ENCODE measurements around the gene C10orf90. TPM values are rescaled to one million over a fixed set of nuclear protein-coding genes. Genes with fewer than 3 reads are reported as not detected.

Gene C10orf90
- total and polyA plus RNA-seq, 2 experiments from 2014 or later: 0.20 TPM; not detected in 1

DNA sequence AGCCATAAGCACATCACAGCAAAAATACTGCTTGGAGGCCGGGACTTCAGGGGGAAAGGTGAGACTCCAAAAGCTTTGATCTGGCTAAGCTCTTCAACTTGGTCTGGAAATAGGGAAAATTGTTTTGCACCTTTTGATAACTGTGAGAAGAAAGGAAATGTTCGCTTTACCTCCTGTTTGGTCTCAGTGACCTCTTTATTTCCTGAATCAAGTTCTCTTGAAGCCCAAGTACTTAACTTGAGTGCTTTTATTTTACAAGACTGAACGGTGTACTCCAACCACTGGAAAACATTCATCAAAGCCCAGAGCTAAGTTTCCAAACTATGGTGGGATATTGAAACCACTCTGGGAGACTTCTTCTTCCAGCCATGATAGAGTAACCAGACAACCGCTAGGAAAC, 5.3 kb downstream of the C10orf90 start:
- Histone ChIP-seq H3K9me3 (ENCODE audit: low read depth) (no peaks in the 10 kb centered on the region), H3K79me2 (no peaks in the 10 kb centered on the region), H3K27me3 (no peaks in the 10 kb centered on the region), H3K4me2 (no peak overlapping the region), H3K4me3 (no peak overlapping the region), H2AFZ (no peak overlapping the region), H3K4me1 (ENCODE audit: insufficient read depth) (no peaks in the 10 kb centered on the region), H4K20me1 (ENCODE audit: insufficient read depth, poor library complexity, severe bottlenecking) (no peaks in the 10 kb centered on the region), H3K27ac (no peak overlapping the region), H3K9me2 (replicated peaks; ENCODE audit: insufficient read depth) (no peaks in the 10 kb centered on the region), H3K36me3 (replicated peaks; ENCODE audit: insufficient read depth, low read depth) (no peaks in the 10 kb centered on the region)
- no peak for DNase-seq (ENCODE audit: low spot score)
- TF ChIP-seq EZH2phosphoT487 (IDR thresholded peaks at IDR 0.05; ENCODE audit: low read depth, severe bottlenecking, unreplicated experiment): no peak
- no peak for TF ChIP-seq EZH2 (IDR thresholded peaks at IDR 0.05; ENCODE audit: borderline replicate concordance)
- TF ChIP-seq CTCF (IDR thresholded peaks at IDR 0.05; ENCODE audit: poor library complexity): no peak
- 79% methylated on average over 4 of the region's 4 CpGs for WGBS (ENCODE audit: low lambda C conversion rate, missing lambda C conversion rate)

- TF ChIP-seq EZH2 (IDR thresholded peaks at IDR 0.05; ENCODE audit: borderline replicate concordance) (no peak), EZH2phosphoT487 (IDR thresholded peaks at IDR 0.05; ENCODE audit: low read depth, severe bottlenecking, unreplicated experiment) (no peak), CTCF (IDR thresholded peaks at IDR 0.05; ENCODE audit: poor library complexity) (no peak)
- Histone ChIP-seq H3K9me3 (ENCODE audit: low read depth) (no peaks in the 10 kb centered on the region), H2AFZ (no peak overlapping the region), H3K4me2 (no peak overlapping the region), H3K27ac (no peak overlapping the region), H3K9me2 (replicated peaks; ENCODE audit: insufficient read depth) (no peaks in the 10 kb centered on the region), H3K79me2 (no peaks in the 10 kb centered on the region), H3K27me3 (no peaks in the 10 kb centered on the region), H3K36me3 (replicated peaks; ENCODE audit: insufficient read depth, low read depth) (no peaks in the 10 kb centered on the region), H4K20me1 (ENCODE audit: insufficient read depth, poor library complexity, severe bottlenecking) (no peaks in the 10 kb centered on the region), H3K4me1 (ENCODE audit: insufficient read depth) (no peaks in the 10 kb centered on the region), H3K4me3 (no peak overlapping the region)
- WGBS (ENCODE audit: low lambda C conversion rate, missing lambda C conversion rate): 72% methylated on average over 5 of the region's 5 CpGs
- DNase-seq (ENCODE audit: low spot score): no peak
Observed at GRCh38 chr10:126663880-126664279, 6.6 kb downstream of the C10orf90 start.

DNA sequence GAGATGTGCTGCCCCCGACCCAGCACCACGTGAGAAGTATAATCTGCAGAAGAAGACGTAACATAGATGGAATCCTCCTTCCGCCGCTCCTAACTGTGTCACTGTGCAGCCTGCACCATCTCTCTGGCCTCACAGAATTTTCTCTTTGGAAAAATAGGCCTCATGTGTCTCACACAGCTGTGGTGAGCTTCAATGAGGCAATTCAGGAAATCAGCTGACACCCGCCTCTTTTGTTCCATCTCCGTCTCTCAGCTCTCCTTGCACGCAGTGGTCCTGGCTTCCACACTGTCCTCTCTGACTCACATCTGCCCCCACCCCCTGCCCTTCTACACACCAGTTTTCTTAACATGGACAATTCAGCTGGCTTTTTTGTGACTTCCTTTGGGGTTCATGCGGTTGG, 7.2 kb downstream of the C10orf90 start:
- H4K20me1 ChIP-seq (ENCODE audit: insufficient read depth, poor library complexity, severe bottlenecking): no peaks in the 10 kb centered on the region
- H3K9me3 ChIP-seq (ENCODE audit: low read depth): no peaks in the 10 kb centered on the region
- H3K9me2 ChIP-seq (replicated peaks; ENCODE audit: insufficient read depth): no peaks in the 10 kb centered on the region
- H3K27me3 ChIP-seq: no peaks in the 10 kb centered on the region
- 88% methylated on average over 9 of the region's 9 CpGs for WGBS (ENCODE audit: low lambda C conversion rate, missing lambda C conversion rate)
- H3K36me3 ChIP-seq (replicated peaks; ENCODE audit: insufficient read depth, low read depth): no peaks in the 10 kb centered on the region
- H2AFZ ChIP-seq: no peak overlapping the region
- no peaks in the 10 kb centered on the region for H3K79me2 ChIP-seq
- no peak overlapping the region for H3K27ac ChIP-seq
- H3K4me1 ChIP-seq (ENCODE audit: insufficient read depth): no peaks in the 10 kb centered on the region
- no peak overlapping the region for H3K4me2 ChIP-seq
- TF ChIP-seq CTCF (IDR thresholded peaks at IDR 0.05; ENCODE audit: poor library complexity) (no peak), EZH2 (IDR thresholded peaks at IDR 0.05; ENCODE audit: borderline replicate concordance) (no peak), EZH2phosphoT487 (IDR thresholded peaks at IDR 0.05; ENCODE audit: low read depth, severe bottlenecking, unreplicated experiment) (no peak)
- DNase-seq (ENCODE audit: low spot score): peak; percentile 19
- H3K4me3 ChIP-seq: no peak overlapping the region

Data from hepatocyte (in vitro differentiated cells).